HG03457 (cell line): ENCODE measurements around the gene SNRPB.

ENCODE experiments used
- ATAC-seq: cut with Tn5 transposase; IDR thresholded peaks from one replicate; pipeline ENCODE4 v1.9.1; 2021; ENCODE audit warnings: moderate number of reproducible peaks; ENCODE audit not compliant: unreplicated experiment

SNRPB gene

DNA sequence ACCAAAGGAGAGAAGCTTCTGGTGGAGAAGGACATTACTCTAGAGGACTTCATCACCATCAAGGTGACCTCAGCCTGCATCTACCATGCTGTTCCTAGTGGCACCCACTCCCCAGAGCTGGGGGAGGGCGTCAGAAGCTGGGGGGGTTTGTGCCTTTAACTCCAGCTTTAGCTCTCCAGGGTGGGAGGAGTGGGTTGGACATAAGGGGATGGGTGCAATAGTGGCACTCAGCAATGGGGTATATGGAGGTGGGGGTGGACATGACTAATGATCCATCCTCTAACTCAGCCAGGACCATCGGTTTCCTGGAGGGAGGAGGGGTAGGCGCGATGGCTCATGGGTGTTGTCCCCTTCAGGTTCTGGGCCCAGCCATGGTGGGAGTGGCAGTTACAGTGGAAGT lies 40.1 kb downstream of the SNRPB start:
- ATAC-seq, result no peak

GRCh38 chr20:2429051-2429450 lies 41.5 kb downstream of the SNRPB start:
- no peak for ATAC-seq

DNA sequence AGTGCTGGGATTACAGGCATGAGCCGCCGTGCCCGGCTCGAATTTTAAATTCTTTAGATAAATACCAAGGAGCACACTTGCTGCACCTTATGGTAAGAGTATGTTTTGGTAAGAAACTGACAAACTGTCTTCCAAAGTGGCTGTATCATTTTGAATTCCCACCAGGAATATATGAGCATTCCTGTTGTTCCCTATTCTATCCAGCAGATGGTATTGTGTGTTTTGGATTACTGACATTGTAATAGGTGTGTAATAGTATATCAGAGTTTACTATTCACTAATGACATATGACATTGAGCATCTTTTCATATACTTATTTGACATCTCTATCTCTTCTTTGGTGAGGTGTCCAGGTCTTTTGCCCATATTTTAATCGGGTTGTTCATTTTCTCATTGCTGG lies 49.3 kb downstream of the SNRPB start:
- ATAC-seq, result no peak

DNA sequence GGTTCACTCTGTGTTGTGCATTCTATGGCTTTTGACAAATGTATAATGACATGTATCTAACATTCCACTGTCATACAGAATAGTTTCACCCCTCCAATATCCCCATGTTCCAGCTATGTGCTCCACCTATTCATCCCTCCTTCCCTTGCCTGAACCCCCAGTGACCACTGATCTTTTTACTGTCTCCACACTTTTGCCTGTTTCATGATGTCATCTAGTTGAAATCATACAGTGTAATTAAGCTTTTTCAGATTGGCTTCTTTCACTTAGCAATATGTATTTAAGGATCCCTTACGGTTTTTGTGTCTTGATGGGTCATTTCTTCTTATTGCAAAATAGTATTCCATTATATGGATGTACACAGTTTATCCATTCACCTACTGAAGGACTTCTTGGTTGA lies 50.1 kb downstream of the SNRPB start:
- no peak for ATAC-seq

- no peak for ATAC-seq
These were observed 52.2 kb downstream of the SNRPB start for GRCh38 chr20:2418388-2418787.

DNA sequence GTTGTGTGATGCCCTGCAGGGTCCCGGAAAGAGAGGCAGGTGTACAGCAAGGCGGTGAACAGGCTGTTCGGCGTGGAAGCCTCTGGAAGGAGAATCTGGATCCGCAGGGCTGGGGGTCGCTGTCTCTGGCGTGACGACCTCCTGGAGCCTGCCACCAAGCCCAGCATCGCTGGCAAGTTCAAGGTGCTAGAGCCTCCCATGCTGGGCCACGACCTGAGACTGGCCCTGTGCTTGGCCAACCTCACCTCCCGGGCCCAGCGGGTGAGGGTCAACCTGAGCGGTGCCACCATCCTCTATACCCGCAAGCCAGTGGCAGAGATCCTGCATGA lies 53.4 kb downstream of the SNRPB start:
- ATAC-seq, result no peak

DNA sequence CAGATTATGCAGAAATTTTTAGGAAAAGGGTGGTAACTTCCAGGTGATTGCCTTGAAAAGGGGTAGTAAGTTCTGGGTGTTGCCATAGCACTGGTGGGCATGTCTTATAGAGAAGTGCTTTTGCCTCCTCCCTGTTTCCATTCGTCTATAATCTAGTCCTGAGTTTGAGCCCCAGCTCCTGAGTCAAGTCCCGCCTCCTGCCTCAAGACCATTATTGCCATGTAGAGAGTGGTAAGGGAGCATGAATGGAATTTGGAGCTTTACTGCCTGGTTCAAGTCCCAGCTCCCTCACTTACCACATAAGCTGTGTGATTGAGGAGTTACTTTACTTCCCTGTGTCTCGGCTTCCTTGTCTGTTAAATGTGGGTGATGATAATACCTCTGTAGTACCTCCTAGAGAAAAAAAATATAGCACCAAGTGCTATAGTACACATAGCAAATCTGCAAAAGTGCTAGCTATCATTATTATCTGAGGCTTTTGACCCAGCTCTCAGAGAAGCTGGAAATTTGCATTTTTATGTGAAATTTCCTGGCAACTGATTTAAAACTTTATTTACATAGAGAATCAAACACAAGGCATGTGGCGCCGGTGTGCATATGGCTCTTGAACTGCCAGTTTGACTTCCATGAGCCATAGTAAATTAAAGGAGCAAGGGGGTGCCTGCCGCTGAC lies 53.9 kb downstream of the SNRPB start:
- no peak for ATAC-seq
